AG09319 (cell line): ENCODE measurements around the gene GPR108.

Source experiments
- DNase-seq: peaks from one replicate; pipeline ENCODE4 v3.0.0-alpha.2; 2010; ENCODE audit warnings: low read depth; ENCODE audit errors: extremely low read depth
- TF ChIP-seq, protein P1 (sequence below): IDR thresholded peaks from 2 replicates; pipeline ENCODE4 v1.5.1; 2011; ENCODE audit warnings: low read depth, mild to moderate bottlenecking, inconsistent platforms, low read length, moderate library complexity

Gene GPR108

GRCh38 chr19:6685962-6686627 is 51.3 kb downstream of the GPR108 start:
- TF ChIP-seq, protein P1, sequence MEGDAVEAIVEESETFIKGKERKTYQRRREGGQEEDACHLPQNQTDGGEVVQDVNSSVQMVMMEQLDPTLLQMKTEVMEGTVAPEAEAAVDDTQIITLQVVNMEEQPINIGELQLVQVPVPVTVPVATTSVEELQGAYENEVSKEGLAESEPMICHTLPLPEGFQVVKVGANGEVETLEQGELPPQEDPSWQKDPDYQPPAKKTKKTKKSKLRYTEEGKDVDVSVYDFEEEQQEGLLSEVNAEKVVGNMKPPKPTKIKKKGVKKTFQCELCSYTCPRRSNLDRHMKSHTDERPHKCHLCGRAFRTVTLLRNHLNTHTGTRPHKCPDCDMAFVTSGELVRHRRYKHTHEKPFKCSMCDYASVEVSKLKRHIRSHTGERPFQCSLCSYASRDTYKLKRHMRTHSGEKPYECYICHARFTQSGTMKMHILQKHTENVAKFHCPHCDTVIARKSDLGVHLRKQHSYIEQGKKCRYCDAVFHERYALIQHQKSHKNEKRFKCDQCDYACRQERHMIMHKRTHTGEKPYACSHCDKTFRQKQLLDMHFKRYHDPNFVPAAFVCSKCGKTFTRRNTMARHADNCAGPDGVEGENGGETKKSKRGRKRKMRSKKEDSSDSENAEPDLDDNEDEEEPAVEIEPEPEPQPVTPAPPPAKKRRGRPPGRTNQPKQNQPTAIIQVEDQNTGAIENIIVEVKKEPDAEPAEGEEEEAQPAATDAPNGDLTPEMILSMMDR: no peak
- no peak for DNase-seq

DNA sequence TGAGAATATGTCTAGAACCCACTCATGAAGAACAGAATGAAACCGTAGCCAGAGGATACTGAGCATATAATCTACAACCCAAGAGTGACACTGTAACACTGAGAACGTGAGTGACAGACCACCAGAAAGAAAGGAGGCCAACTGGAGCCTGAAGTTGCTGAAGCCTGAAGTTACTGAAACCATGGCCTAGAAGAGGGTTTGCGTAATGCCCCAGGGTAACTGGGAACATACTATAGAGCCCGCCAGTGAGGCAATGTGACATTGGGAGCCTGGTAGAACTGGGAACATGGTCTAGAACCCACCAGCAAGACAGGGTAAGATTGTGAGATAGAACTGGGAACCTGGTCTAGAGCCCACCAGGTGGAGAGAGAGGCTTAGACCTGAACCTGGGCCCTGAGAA is 51.9 kb downstream of the GPR108 start:
- no peak for DNase-seq
- TF ChIP-seq, protein P1: no peak

GRCh38 chr19:6683971-6684370 is 53.4 kb downstream of the GPR108 start:
- TF ChIP-seq, protein P1: no peak

GRCh38 chr19:6682607-6683128 is 54.7 kb downstream of the GPR108 start:
- DNase-seq: no peak
- TF ChIP-seq, protein P1: no peak

More at GRCh38 chr19:6683971-6684370, 53.4 kb downstream of the GPR108 start:
- DNase-seq: no peak

DNA sequence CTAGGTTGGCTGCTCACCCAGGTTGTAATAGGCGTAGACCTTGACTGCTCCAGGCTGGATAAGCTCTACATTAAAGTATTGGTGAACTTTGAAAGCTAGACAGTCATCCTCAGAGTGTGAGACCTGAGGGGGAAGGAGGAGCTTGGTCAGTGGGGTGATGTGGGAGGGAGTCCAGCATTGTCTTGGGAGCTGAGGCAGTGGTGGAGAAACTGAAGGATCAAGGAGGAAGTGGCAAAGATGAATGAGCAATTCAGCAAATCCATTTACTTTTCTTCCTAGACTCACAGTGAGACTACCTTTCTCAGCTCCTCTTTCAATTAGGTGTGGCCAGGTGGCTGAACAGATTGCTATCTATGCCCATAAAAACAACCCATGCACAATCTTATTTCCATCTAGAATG is 57.2 kb downstream of the GPR108 start:
- no peak for DNase-seq
- TF ChIP-seq, protein P1: no peak
